HUES48 (cell line): ENCODE measurements around the gene ADAMTSL3.

ENCODE experiments used
- H3K27ac ChIP-seq: one replicate; pipeline ENCODE4 v1.7.0; 2013; ENCODE audit warnings: low read depth, low read length, inconsistent platforms
- H3K27me3 ChIP-seq: 2 replicates; pipeline ENCODE4 v1.6.1; 2013; ENCODE audit warnings: mild to moderate bottlenecking, low read length; ENCODE audit not compliant: control insufficient read depth, insufficient read depth
- H3K36me3 ChIP-seq: 2 replicates; pipeline ENCODE4 v1.6.1; 2013; ENCODE audit warnings: low read length; ENCODE audit not compliant: control insufficient read depth, insufficient read depth
- H3K4me1 ChIP-seq: 2 replicates; pipeline ENCODE4 v1.6.1; 2013; ENCODE audit warnings: mild to moderate bottlenecking, low read length; ENCODE audit not compliant: control insufficient read depth, insufficient read depth
- H3K4me3 ChIP-seq: 2 replicates; pipeline ENCODE4 v1.5.1; 2013; ENCODE audit warnings: mild to moderate bottlenecking, low read depth, low read length
- H3K9ac ChIP-seq: 2 replicates; pipeline ENCODE4 v1.6.1; 2013; ENCODE audit warnings: mild to moderate bottlenecking, low read depth, low read length, moderate library complexity
- H3K9me3 ChIP-seq: 2 replicates; pipeline ENCODE4 v1.6.1; 2013; ENCODE audit warnings: low read length; ENCODE audit not compliant: control insufficient read depth, insufficient read depth

The ADAMTSL3 gene

DNA sequence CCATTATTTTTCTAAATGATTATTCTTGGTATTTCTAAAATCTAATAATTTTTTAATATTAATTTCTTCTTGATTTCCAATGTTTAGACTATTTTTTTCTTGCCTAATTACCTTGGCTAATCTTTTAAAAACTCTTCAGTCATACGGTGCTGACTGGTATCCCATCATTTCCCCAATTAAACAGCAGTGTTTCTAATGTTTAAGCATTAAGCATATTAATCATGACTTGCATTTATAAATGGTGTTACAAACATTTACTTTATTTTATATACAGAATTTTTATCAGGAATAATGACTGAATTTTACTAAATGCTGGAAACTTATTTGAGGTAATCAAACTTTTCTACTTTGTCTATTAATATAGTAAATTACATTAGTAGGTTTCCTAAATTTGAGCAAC is 199.3 kb downstream of the ADAMTSL3 start:
- H3K9ac ChIP-seq = no peak overlapping the region
- no peaks in the 10 kb centered on the region for H3K27me3 ChIP-seq
- no peak overlapping the region for H3K27ac ChIP-seq
- H3K9me3 ChIP-seq = no peaks in the 10 kb centered on the region
- H3K4me1 ChIP-seq = no peaks in the 10 kb centered on the region
- H3K36me3 ChIP-seq = no peaks in the 10 kb centered on the region
- H3K4me3 ChIP-seq = no peak overlapping the region

DNA sequence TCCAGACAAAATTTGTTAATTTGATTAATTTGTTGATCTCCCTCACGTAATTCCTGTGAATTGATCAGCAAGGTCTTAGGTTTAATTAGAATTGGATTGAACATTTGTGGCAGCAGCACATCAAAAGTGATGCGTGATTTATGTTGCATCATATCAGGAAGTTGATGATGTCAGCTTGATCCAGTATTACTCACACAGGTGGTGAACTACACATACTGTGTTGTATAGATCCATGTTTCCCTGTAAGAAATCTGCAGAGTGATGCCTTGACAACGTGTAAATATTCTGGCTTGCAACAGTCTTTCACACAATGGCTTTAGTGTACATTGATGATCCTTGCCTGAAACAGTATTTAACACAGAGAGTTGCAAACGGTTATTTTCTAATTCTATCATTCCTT is 200.4 kb downstream of the ADAMTSL3 start:
- no peaks in the 10 kb centered on the region; the same call in 1 of the 2 replicates for H3K9me3 ChIP-seq
- no peak overlapping the region for H3K27ac ChIP-seq
- H3K4me1 ChIP-seq = no peaks in the 10 kb centered on the region
- no peaks in the 10 kb centered on the region for H3K36me3 ChIP-seq
- no peak overlapping the region for H3K9ac ChIP-seq
- no peak overlapping the region for H3K4me3 ChIP-seq
- H3K27me3 ChIP-seq = no peaks in the 10 kb centered on the region

DNA sequence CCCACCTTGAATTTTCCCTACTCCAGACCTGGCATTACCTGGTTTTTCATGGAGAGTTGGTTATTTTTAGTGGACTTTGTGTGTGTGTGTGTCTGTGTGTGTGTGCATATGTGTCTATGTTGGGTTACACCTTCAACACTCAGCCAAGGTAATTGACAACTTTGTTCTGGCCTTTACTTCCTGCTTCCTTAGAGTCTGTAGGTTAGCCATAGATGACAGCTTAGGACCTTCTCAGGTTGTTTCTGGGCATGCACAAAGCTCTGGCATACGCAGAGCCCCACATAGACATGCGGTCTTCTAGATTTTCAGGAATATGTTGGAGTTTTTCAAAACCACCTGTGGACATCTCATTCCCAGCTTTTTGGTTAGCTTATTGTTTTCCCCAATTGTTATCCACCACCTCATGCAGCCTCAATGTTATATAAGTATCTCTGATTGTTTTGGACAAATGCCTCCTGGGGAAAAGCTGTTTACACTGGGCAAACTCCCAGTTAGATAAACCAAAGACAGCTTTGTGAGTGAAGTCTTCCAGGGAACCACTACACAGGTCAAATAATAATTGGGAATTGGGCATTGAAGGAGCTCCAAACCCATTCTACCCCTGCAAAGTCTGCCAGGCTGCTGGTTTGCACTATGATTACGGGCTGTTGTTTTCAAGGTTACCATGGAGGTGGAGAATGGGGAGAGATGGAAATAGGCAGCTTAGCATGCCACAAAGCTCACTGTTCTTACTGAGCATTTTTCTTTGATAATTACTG is 201.2 kb downstream of the ADAMTSL3 start:
- Histone ChIP-seq H3K9ac (no peak overlapping the region), H3K4me3 (no peak overlapping the region), H3K27me3 (no peaks in the 10 kb centered on the region), H3K9me3 (peaks cover 4% of the 10 kb centered on the region), H3K27ac (no peak overlapping the region), H3K36me3 (no peaks in the 10 kb centered on the region), H3K4me1 (no peaks in the 10 kb centered on the region)

DNA sequence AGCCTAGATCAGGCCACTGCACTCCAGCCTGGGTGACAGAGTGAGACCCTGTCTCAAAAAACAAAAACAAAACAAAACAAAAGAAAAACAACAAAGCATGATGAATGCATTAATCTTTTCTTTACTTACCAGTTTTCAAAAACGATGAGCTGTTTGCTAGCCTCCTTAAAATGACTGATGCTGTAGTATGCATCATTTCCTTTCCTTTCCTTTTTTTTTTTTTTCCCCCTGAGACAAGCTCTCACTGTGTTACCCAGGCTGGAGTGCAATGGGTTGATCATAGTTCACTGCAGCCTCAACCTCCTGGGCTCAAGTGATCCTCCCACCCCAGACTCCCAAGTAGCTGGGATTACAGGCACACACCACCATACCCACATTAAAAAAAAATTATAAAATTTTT is 202.0 kb downstream of the ADAMTSL3 start:
- H3K9ac ChIP-seq = no peak overlapping the region
- no peaks in the 10 kb centered on the region for H3K36me3 ChIP-seq

DNA sequence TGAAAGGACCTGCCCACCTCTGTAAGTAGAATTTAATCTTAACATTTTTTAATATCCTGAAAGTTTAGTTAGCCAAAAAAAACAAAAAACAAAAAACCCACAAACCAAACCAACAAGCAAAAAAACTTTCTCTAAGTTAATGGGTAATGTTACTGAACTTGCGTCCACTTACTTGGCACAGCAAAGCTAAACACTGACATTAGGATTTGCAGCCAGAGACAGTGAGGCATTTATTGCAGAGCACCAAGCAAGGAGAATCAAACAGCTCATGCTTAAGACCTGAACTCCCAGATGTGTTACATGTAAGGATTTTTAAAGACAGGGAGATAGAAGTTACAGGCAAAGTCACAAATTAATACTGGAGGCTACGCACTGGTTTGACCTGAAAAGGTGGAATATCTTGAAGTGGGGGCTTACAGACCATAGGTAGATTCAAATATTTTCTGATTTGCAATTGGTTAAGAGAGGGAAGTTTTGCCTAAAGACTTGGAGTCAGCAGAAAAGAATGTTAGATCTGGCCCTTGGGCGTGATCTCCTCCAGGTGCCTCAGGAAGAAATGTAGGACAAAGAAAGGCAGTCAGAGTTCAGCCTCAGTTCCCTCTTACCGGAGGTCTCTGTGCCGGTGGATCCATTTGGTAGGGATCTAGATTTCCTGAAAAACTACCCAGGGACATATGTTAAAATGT is 205.0 kb downstream of the ADAMTSL3 start:
- peaks cover 11% of the 10 kb centered on the region for H3K9me3 ChIP-seq
- H3K9ac ChIP-seq = no peak overlapping the region
- H3K27ac ChIP-seq = no peak overlapping the region
- no peak overlapping the region for H3K4me3 ChIP-seq
- H3K27me3 ChIP-seq = no peaks in the 10 kb centered on the region
- no peaks in the 10 kb centered on the region for H3K36me3 ChIP-seq
- H3K4me1 ChIP-seq = no peaks in the 10 kb centered on the region

More for the DNA sequence above, 202.0 kb downstream of the ADAMTSL3 start:
- Histone ChIP-seq H3K27ac (no peak overlapping the region), H3K4me3 (no peak overlapping the region), H3K4me1 (no peaks in the 10 kb centered on the region), H3K27me3 (no peaks in the 10 kb centered on the region), H3K9me3 (peaks cover 11% of the 10 kb centered on the region)

DNA sequence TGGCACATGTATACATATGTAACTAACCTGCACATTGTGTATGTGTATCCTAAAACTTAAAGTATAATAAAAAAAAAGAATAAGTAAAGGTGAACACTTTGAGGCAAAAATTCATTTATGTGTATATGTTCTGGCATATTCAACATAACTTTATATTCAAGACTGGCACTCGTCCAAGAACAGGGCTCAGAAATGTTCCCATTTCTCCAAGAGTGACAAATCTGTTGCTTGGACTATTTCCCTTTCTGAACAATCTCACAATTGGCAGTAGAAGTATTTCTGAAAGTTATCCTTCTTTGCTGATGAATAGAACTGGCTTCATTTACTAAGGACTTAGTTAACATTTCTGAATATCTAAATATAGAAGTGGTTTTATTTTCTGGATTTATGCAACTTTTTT is 212.8 kb downstream of the ADAMTSL3 start:
- H3K9ac ChIP-seq = no peak overlapping the region
- H3K36me3 ChIP-seq = no peaks in the 10 kb centered on the region
- H3K9me3 ChIP-seq = no peaks in the 10 kb centered on the region
- H3K27me3 ChIP-seq = no peaks in the 10 kb centered on the region
- no peak overlapping the region for H3K27ac ChIP-seq
- no peaks in the 10 kb centered on the region for H3K4me1 ChIP-seq
- H3K4me3 ChIP-seq = no peak overlapping the region

DNA sequence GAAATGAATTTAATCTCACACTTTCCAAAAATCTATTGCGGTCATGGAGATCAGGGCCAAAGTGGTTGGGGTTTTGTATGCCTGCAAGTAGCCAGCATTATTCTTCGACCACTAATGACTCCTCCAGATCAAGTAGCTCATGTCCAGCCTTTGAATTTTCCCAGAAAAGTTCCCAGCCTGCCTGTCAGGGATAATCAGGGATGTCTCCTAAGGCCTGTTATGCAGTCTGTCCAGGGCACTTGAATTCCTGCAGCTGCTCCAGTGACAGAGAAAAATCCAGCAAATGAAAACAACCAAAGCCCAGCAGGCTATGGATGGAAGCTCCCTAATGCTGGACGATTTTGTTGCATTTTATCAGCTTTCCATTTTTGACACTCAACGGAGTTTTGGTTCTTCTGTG is 215.4 kb downstream of the ADAMTSL3 start:
- no peaks in the 10 kb centered on the region for H3K27me3 ChIP-seq
- H3K4me3 ChIP-seq = no peak overlapping the region
- no peaks in the 10 kb centered on the region for H3K9me3 ChIP-seq
- no peaks in the 10 kb centered on the region for H3K4me1 ChIP-seq
- no peak overlapping the region for H3K27ac ChIP-seq
- no peak overlapping the region for H3K9ac ChIP-seq
- H3K36me3 ChIP-seq = no peaks in the 10 kb centered on the region

DNA sequence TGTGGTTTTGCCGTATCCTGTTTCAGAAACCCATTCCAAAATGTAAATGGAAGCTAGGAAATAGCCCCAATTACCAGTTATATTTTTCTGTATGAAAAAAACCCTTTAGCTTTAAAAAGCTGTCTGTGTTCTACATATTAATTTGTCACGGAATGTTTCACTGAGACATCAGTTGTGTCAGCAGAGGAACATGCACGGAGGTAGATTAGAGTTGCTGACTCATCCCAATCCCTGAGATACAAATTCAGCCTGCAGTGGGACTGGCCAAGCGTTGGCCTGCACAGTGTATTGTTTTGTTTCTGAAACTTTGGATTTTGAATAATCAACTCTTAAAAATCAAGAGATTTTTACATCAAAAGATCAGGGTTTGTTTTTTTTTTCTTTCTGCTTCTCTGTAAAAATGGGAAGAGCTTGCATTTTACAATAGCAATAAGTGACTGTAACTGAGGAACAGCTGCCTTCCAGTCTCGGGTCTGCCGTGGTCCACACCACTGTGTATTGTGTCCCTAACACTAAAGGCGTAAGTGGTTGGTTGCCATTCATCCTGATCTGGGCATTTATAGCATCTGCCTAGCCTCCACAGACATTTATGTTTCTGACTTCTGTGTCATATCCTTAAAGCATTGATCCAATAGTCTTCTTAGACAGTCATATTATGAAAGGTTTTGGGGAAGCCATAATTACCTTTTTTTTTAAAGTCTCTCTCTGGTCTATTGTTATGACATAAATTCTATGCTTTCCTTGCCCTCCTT is 218.1 kb downstream of the ADAMTSL3 start:
- Histone ChIP-seq H3K9me3 (no peaks in the 10 kb centered on the region), H3K4me1 (no peaks in the 10 kb centered on the region), H3K36me3 (no peaks in the 10 kb centered on the region), H3K27ac (no peak overlapping the region), H3K9ac (no peak overlapping the region), H3K27me3 (no peaks in the 10 kb centered on the region), H3K4me3 (no peak overlapping the region)

DNA sequence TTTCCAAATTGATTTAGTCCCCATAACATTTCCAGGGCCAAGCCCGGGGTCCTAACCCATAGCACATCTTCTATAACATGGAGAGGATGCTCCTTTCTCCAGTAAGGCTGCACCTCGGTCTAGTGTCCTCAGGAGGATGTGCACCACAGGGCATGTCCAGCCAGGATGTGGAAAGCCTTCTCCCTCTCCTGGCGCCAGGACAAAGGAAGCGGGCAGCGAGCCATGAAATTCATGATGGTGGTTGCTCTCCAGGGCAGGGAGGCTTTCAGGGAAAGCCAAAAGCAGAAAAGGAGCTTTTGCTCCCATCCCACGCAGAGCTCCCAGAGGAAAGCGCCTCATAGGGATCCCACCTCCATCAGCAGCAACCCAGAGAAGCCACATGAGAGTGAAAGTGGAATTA is 220.0 kb downstream of the ADAMTSL3 start:
- Histone ChIP-seq H3K27ac (no peak overlapping the region), H3K27me3 (no peaks in the 10 kb centered on the region), H3K9me3 (no peaks in the 10 kb centered on the region), H3K4me3 (no peak overlapping the region), H3K36me3 (no peaks in the 10 kb centered on the region), H3K4me1 (no peaks in the 10 kb centered on the region), H3K9ac (no peak overlapping the region)

DNA sequence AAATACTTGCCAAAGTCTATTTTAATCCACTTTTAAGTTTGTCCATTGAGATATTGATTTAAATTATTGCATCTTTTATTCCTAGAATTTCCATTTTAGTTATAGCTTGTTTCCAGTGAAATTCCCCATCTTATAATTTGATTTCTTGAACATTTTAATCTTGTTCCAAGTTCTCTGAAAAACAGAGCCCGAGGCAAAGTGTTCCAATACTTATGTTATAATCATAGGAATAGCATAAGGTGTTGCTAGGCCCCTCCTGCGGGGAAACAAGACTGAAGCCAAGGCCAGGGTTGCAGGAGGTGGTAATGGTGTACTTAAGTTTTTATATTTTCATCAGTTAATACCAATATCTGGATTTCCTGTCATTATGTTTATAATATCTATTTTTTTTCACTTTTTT is 226.6 kb downstream of the ADAMTSL3 start:
- no peak overlapping the region for H3K27ac ChIP-seq

DNA sequence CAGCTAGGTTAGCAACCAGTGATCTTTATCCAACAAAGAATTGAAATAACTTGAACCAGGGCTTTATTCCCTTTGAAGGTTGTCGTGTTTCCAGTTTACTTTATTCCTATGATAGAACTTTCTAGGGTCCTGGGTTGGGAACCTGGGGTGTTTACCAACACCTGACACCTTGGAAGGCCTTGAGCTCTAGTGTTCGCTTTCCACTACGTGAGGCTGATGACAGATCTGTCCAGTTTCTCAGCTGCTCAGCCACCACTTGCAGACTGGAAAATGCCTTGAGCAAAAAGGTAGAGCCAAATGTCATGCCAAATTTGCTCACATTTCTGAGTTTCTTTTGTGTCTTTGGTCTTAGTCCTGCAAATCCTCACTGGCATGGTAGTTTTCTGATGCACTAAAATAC is 227.2 kb downstream of the ADAMTSL3 start:
- no peaks in the 10 kb centered on the region for H3K9me3 ChIP-seq
- H3K27me3 ChIP-seq = no peaks in the 10 kb centered on the region
- no peak overlapping the region for H3K9ac ChIP-seq
- no peaks in the 10 kb centered on the region for H3K36me3 ChIP-seq
- H3K27ac ChIP-seq = no peak overlapping the region
- no peaks in the 10 kb centered on the region for H3K4me1 ChIP-seq
- H3K4me3 ChIP-seq = no peak overlapping the region

More for the DNA sequence above, 226.6 kb downstream of the ADAMTSL3 start:
- Histone ChIP-seq H3K9ac (no peak overlapping the region), H3K9me3 (no peaks in the 10 kb centered on the region), H3K4me1 (no peaks in the 10 kb centered on the region), H3K4me3 (no peak overlapping the region), H3K36me3 (no peaks in the 10 kb centered on the region), H3K27me3 (no peaks in the 10 kb centered on the region)
